HG02884 (cell line): Measurements from ENCODE around the gene SEZ6L.

Experiments
- ATAC-seq: cut with Tn5 transposase; IDR thresholded peaks from one replicate; pipeline ENCODE4 v1.9.1; 2021; ENCODE audit warnings: mild to moderate bottlenecking, moderate library complexity; ENCODE audit not compliant: unreplicated experiment

The SEZ6L gene

DNA sequence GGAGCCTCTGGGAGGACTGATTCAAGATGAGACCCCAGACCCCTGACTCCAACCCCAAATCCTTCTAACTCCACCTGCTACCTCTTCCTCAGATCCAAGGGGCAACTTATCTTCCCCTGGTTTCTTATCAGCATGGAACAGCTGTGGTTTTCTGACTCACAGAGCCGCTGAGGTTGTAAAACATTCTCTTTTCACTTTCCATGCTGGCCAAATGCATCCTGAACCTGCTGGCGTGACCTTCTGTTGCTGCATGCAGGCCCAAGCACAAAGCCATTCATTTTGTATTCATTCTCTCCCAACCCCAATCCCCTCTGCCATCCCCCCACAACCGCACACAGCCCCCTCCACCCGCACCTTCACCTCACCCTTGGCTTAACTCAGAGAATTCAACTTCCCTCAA lies 70.3 kb downstream of the SEZ6L start:
- no peak for ATAC-seq

DNA sequence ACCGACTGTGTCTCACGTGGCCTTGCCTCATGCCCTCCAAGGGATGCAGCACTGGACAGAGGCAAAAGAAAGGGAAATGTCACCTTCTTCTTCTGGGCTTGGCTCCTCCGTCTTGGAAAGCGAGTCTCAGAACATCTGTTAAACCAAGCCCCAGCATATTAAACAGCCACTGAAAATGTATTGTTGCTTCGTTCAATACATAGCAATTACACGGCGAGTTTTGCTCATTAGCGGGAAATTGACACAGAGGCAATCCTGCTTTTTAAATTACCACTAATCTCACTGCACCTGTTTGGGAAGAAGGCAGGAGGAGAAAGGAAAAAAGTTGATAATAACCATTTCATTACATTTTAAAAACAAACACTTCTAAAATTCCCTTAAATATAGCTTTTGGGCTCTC lies 72.1 kb downstream of the SEZ6L start:
- no peak for ATAC-seq

DNA sequence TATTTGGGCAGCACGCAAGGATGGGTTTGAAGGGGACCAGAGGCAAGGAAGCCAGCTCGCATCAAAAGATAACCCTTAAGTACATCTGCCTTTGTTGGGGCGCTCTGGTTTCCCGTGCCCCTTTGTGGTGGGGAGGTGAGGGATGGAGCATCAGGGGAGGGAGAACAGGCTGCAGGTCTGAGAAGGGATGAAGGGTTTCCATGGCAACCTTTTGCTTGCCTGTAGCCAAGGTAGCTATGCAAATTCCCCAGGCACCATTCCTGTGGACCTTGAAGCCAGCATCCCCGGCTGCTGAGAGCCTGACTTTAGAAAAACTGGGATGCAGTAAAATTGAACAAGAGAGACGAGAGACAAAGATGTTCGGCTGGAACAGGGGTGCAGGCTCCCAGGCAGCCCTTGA lies 75.7 kb downstream of the SEZ6L start:
- no peak for ATAC-seq

DNA sequence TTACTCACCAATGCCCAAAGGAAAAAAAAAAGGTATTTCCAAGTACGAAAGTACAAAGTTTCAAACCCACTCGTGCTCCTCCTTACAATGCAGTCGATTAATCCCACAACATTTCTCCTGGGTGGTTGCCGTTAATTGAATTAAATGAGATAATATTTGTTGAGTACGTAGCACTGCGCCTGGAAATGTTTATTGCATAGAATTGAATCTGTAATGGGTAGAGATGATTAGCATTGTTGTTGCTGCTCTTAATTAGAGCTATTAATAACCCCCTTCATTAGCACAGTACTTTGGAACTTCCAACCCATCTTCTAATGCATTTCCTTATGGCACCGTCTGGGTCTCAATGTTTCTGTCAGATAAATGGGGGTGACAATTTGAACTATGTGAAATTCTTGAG lies 77.3 kb downstream of the SEZ6L start:
- no peak for ATAC-seq

DNA sequence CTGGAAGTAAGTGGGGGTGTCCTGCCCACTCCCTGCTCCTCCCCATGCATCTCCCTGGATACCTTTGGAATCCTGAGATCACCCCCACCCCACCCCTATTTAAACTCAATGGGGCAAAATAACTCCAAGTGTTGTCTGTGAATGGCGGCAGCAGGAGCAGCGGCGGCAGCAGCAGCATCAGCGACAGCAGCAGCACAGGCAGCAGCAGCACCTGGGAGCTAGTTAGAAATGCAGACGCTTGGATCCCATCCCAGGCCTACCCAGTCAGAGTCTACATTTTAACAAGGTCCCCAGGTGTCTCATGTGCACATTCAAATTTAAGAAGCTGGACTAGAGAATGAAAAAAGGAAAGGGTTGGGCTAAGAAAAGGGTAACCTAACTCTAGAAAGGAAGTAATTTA lies 82.6 kb downstream of the SEZ6L start:
- no peak for ATAC-seq

DNA sequence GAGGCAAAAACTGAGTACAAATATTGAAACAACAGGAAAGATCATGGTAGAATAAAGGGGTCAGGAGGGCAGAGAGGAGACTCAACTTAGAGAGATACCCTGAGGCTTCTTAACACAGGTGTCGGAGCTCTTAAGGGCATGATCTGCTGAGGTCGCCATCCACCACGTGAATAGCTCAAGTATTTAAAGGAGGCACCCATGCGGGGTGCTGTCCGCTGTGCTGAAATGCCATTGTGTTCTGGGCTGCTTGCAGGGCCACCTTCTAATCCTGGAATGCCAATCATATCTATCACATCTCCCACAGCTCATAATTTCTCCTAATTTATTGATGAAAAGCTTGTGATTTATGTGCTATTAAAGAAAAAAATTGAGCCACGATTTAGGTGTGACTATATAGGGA lies 90.2 kb downstream of the SEZ6L start:
- ATAC-seq = no peak

DNA sequence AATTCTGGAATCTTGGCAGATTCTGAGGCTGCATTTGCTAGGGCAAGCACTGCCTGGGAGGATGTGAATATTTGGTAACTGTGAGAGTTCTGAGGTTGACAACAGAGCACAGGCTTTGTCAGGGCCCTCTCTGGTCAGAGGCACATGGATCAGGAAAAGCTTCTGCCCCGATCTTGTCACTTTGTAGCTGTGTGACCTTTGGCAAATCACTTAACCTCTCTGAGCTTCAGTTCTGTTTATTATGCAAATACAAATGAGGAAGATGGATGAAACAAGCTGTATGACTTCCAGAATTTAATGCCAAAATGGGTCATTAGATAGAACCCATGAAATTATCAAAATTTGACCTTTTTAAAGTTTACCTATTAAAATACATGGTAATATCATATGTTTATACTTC lies 94.9 kb downstream of the SEZ6L start:
- no peak for ATAC-seq

DNA sequence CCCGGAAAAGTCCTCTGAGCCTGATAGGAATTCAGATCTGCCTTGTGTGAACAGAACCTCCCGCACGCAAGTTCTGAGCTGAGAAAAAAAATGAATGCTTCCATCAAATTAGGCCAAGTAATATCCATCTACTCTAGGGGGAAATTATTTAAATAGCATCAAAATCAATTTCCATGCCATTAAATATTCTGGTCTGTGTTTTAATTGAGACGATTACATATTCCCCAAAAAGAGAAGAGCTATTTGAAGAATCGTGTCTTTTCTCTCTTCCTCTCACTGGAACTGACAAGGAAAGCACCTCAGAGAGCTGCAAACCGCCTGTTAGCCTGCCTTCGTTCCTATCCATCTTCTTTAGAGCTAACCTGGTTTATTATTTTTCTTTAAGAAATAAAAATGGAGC lies 96.0 kb downstream of the SEZ6L start:
- no peak for ATAC-seq

DNA sequence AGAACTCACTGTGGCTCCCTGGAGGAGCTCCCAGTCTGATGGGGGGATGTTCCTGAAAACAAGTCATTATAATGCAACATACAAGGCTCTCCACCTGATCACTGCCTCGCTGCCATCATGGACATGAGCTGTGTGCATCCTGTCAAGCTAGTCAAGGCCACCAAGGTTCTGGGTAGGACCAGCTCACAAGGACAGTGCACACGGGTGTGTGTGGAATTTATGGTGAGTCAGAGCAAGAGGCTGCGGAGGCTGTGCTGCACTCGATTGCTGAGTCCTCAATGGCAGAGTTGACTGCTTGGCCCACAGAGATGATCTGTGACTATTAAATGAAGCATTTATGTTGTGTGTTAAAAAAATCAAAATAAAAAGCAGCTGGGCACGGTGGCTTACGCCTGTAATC lies 96.6 kb downstream of the SEZ6L start:
- no peak for ATAC-seq

DNA sequence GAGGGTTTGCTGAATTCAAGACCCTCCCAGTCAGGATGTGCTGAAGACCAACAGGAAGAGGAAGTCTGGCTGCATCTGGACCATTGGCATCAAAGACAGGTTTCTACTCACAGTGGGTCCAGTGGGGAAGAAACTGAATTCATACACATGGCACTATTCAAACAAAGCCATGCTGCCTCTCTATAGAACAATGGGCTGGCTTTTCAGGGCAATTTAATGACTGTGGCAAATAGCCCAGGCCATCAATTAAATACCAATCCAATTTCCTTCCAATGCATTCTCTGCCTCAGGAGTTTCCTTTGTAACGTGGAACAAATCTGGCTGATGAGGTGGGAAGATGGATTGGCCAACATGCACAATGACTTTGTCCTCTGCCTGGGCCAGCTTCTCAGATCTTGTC lies 98.6 kb downstream of the SEZ6L start:
- ATAC-seq = no peak

DNA sequence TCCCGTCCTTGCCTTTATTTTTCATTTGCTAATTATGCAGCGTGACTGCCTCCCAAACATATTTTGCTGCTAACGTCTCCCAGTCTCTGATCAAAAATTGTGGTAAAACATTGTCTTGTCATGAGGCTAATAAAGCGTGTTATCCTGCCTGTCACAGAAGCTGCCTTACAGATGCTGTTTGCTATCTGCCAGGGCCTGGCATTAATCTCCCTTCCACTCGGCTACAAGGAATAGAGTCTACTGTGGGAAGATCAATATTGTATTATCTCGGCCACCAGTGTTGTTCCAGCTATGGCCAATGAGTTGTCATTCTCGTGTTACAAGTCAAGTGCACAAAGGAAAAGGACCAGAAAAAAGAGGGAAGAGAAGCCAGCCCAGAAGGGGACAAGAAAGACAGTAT lies 100.3 kb downstream of the SEZ6L start:
- ATAC-seq = no peak

DNA sequence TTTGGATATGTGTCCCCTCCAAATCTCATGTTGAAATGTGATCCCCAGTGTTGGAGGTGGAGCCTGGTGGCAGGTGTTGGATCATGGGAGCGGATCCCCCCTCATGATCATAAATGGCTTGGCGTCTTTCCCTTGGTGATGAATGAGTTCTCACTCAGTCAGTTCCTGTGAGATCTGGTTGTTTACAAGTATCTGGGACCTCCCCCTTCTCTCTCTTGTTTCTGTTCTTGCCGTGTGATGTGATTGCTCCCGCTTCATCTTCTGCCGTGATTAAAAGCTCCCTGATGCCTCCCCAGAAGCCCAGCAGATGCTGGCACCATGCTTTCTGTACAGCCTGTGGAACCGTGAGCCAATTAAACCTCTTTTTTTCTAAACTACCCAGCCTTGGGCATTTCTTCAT lies 102.2 kb downstream of the SEZ6L start:
- ATAC-seq = no peak

DNA sequence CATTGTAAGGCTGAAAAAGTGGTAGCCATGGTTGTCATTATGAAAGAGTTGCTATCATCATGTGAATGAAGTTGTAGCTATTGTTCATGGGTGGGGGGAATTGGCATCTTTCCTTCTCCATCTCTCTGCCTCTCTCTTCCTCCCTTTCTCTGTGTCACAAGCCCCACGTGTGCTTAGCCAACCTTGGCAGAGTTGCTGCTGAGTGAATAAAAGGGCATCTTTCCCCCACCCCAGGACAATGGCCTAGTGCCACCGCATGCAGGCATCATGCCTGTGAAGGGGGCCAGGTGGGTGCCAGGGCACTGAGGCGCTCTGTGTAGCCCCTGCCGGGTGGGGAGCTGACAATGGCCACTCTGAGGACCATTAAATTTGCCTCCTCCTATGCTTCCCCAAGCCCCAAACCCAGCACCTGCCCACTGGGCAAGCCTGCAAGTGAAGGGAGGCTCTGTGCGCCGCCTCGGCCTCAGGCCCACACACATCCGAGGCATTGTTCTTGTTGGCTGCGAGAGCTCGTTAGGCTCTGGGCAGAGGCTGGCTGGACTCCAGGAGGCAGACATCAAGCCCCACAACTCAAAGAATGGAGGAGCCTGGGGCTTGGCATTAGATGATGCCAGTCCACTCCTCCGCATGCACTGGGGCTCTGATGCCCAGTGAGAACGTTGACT lies 103.9 kb downstream of the SEZ6L start:
- ATAC-seq = no peak

DNA sequence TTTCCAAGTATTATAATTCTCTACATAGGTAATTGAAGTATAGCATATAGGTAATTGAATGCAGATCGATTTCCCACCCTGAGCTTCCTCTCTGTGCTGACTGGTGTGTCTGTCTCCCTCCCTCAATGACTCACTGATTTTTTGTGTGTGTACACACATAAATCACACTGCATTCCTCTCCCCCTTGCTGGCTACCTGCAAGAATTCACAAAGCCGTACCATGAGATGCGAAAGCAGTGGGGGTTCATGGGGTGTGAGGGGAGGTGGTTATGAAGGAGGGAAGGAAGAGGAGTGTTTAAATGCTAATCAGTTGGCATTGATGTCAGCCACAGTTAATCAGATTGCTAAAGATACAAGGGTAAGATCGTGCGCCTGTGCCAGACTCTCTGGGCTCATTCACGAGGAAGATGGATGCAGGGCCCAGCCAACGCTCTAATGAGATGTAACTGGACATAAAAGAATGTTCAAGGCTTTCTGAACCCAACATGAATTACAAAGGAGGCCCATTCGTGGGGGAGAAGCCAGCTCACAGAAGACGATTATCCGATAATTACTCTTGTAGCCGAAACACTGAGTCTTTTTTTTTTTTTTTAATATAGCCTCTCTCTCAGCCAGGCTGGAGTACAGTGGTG lies 107.4 kb downstream of the SEZ6L start:
- no peak for ATAC-seq

DNA sequence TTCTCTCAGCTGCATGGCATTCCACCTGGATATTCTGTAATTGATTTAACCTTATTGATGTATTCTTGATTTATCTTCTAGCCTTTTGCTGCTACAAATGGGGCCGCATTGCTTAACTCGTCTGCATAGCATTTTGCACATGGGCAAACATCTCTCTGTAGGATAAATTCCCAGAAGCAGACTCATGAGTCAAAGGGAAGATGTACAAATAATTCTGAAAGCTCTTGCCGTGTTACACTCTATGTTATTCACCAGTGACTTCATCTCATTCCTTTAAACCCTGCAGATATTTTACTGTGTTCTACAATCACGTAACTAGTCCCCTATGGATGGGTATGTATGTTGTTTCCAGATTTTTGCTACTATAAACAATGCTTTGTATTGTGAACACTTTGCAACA lies 112.7 kb downstream of the SEZ6L start:
- ATAC-seq = no peak

DNA sequence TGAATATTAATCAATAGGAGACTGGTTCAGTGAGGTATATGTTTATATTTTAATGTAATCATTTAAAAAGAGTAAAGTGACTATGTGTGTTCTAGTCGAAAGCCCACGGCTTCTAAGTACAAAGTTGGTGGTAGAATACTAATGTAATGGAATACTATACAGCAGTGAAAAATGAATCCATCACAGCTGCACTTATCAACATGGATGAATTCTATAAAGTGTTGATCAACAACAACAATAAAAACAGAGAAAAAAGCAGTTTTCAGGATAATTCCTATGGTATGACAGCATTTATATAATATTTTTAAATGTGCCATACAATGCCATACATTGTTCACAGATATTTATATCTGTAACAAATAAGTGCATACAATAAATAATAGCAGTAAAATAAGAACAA lies 114.1 kb downstream of the SEZ6L start:
- ATAC-seq = no peak

DNA sequence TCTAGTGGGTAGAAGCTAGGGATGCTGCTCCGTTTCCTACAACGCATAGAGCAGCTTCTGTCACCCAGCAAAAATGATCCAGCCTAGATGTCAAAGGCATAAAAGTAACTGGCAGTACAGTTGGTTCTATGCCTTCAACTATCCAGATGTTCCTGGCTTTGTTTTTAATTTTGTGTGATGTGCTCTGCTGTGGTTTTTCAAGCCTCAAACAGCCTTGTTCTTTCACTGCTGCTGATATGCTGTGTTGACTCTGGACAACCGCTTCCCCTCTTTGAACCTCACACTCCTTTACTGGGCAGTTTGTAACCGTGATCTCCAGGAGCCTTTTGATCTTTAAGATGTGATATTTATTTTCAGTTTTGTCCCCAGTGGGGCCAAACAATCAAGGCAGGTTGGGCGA lies 116.4 kb downstream of the SEZ6L start:
- ATAC-seq = no peak

DNA sequence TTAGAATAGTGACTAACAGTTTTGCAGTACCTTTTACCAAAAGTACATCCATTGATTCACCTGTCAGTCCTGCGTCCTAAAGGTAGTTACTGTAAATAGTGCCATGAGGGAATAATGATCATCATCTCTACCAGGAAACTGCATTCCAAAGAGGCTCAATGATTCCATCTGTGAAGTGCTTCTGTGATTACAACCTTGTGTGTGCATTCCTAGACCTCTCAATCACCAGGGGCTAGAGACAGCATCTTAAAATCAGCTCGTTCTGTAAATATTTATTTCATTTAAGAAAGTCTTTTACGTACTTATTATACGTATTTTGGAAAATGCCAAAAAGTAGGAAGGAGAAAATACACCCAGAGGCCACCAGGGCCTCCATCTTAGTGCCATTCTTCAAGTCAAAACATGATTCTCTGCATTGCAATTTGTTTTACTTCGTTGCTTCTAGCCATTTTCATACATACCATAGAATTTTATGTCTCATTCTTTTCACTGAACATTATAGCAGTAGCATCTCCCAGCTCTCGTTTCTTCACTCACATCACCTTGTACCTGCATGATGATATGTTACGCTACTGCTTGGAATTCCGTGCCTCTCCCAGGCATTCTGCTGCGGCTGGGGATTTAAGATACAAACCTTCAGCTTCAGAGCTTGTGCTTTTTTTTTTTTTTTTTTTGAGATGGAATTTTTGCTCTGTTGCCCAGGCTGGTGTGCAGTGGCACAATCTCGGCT lies 117.0 kb downstream of the SEZ6L start:
- ATAC-seq = no peak

DNA sequence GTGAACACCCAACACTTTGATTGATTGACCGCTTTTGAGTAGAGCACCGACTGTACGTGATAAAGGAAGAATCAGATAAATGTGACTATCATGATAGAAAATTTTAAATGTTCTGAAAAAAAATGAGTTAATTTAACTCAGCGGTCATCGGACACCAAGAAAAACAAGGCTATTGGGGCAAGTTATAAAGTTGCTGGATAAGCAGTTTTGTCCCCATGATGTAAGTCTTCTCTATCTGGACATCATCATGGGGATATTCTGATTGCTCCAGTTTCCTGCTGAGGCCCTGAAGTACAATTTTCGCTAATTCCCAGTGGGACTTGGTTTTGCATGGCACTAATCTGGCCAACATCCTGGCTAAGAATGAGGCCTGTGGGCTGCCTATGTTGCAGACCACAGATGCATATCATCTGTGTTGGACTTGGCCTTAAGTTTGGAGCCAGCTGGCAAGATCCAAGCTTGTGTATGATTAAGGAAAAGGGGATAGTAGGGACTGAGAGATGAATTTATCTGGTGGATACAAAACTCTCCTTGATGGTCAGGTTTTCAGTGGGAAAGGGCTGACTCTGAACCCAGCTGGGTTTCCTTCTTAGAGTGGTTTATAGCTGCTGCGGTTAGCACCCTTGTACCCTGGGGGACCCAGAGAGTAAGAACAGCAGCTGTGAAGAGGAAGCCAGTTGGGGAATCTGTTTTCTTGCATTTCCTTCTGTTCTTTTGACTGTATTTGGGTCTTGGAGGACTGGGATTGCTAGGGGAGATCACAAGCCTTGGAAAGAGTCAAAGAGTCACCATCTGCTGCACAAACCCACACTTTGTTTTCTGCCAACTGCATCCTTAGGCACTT lies 118.3 kb downstream of the SEZ6L start:
- no peak for ATAC-seq

DNA sequence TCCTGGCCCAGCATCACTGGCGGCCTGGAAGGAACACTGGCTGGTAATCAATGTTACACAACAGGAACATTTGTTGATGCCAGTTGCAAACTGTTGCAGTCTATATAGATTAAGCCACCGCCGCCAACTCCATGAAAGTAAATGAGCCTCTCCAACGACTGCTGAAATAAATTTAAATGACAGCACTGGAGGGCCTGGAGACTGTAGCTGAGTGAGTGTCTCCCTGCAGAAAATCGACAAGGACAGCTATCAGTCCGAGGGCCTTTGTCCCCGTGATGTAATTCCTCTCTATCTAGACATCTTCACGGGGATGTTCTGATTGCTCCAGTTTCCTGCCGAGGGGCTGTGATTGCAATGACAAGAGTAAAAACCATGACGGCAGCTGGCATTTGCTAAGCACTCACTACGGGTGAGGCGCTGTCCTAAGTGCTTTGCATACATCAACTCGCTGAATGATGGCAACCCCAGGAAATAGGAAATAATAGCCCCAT lies 120.4 kb downstream of the SEZ6L start:
- ATAC-seq = no peak

DNA sequence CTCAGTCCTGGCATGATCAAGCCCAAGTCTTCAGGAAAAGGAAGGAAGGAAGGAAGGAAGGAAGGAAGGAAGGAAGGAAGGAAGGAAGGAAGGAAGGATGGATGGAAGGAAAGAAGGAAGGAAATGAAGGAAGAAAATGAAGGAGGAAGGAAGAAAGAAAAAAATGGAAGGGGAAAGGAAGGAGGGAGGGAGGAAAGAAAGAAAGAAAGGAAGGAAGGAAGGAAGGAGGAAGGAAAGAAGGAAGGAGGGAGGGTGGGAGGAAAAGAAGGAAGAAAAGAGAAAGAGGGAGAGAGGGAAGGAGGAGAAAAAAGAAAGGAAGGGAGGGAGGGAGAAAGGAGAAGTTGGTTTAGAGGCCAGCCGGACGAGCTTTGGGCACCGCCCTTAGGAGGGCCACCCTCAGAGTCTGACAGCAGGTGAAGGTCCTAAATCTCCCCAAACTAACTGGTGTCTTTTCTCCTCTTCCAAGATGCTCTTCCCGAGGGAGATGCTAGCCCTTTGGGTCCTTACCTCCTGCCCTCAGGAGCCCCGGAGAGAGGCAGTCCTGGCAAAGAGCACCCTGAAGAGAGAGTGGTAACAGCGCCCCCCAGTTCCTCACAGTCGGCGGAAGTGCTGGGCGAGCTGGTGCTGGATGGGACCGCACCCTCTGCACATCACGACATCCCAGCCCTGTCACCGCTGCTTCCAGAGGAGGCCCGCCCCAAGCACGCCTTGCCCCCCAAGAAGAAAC lies 122.8 kb downstream of the SEZ6L start:
- no peak for ATAC-seq
